ENCODE data around the gene TMEM170B.

Gene TMEM170B

GRCh38 chr6:11525468-11526155 lies 11.9 kb upstream of the TMEM170B start:
- Histone ChIP-seq H2BK15ac (replicated peaks; ENCODE audit: low read depth) (no peak overlapping the region), H3K4me1 (ENCODE audit: control insufficient read depth, low read depth, low read length) (no peaks in the 10 kb centered on the region), H3K4me2 (ENCODE audit: low read length) (no peak overlapping the region), H3K18ac (ENCODE audit: low read length) (no peak overlapping the region), H3K9ac (ENCODE audit: low read length) (no peak overlapping the region), H2BK120ac (ENCODE audit: low read depth, low read length) (no peak overlapping the region), H4K8ac (ENCODE audit: low read depth, low read length) (no peak overlapping the region), H2AK5ac (ENCODE audit: low read length) (no peak overlapping the region), H3K56ac (ENCODE audit: low read length) (no peak overlapping the region), H3K4ac (ENCODE audit: low read depth, low read length) (no peak overlapping the region), H3K79me1 (ENCODE audit: low read length) (no peaks in the 10 kb centered on the region), H3K27me3 (ENCODE audit: insufficient read depth, low read length, poor library complexity) (no peaks in the 10 kb centered on the region), H3K79me2 (ENCODE audit: control insufficient read depth, insufficient read depth, low read length) (no peaks in the 10 kb centered on the region), H4K5ac (ENCODE audit: low read length) (no peak overlapping the region), H3K4me3 (ENCODE audit: low read length) (no peak overlapping the region), H3K27ac (ENCODE audit: low read depth, low read length) (no peak overlapping the region), H3K36me3 (ENCODE audit: control insufficient read depth, insufficient read depth, low read length) (no peaks in the 10 kb centered on the region), H2BK5ac (ENCODE audit: low read length) (no peak overlapping the region), H3K23ac (ENCODE audit: low read length) (no peak overlapping the region)
- WGBS (ENCODE audit: extremely low coverage, insufficient coverage, low lambda C conversion rate): no CpG with 5 or more reads among the region's 2 CpGs
- DNase-seq: no peak

- WGBS (ENCODE audit: extremely low coverage, insufficient coverage, low lambda C conversion rate): no CpG with 5 or more reads among the region's 3 CpGs
Observed at GRCh38 chr6:11526156-11526505, 11.4 kb upstream of the TMEM170B start.

GRCh38 chr6:11527274-11527870 lies 10.2 kb upstream of the TMEM170B start:
- no peak overlapping the region for H2BK5ac ChIP-seq (ENCODE audit: low read length)
- no peak overlapping the region for H3K4me3 ChIP-seq (ENCODE audit: low read length)
- DNase-seq: no peak
- H3K4me2 ChIP-seq (ENCODE audit: low read length): no peak overlapping the region
- H3K36me3 ChIP-seq (ENCODE audit: control insufficient read depth, insufficient read depth, low read length): no peaks in the 10 kb centered on the region
- no peaks in the 10 kb centered on the region for H3K79me1 ChIP-seq (ENCODE audit: low read length)
- H3K79me2 ChIP-seq (ENCODE audit: control insufficient read depth, insufficient read depth, low read length): no peaks in the 10 kb centered on the region
- no peak overlapping the region for H2BK120ac ChIP-seq (ENCODE audit: low read depth, low read length)
- H3K23ac ChIP-seq (ENCODE audit: low read length): no peak overlapping the region
- H3K4ac ChIP-seq (ENCODE audit: low read depth, low read length): no peak overlapping the region
- H3K4me1 ChIP-seq (ENCODE audit: control insufficient read depth, low read depth, low read length): no peaks in the 10 kb centered on the region
- no peaks in the 10 kb centered on the region for H3K27me3 ChIP-seq (ENCODE audit: insufficient read depth, low read length, poor library complexity)
- H3K9ac ChIP-seq (ENCODE audit: low read length): no peak overlapping the region
- H3K27ac ChIP-seq (ENCODE audit: low read depth, low read length): no peak overlapping the region
- no peak overlapping the region for H2BK15ac ChIP-seq (replicated peaks; ENCODE audit: low read depth)
- no peak overlapping the region for H4K8ac ChIP-seq (ENCODE audit: low read depth, low read length)
- H3K18ac ChIP-seq (ENCODE audit: low read length): no peak overlapping the region
- H3K56ac ChIP-seq (ENCODE audit: low read length): no peak overlapping the region
- H4K5ac ChIP-seq (ENCODE audit: low read length): no peak overlapping the region
- H2AK5ac ChIP-seq (ENCODE audit: low read length): no peak overlapping the region

More at GRCh38 chr6:11526156-11526505, 11.4 kb upstream of the TMEM170B start:
- no peak overlapping the region for H2BK5ac ChIP-seq (ENCODE audit: low read length)
- H2BK120ac ChIP-seq (ENCODE audit: low read depth, low read length): no peak overlapping the region
- H3K27ac ChIP-seq (ENCODE audit: low read depth, low read length): no peak overlapping the region
- no peak overlapping the region for H4K8ac ChIP-seq (ENCODE audit: low read depth, low read length)
- no peaks in the 10 kb centered on the region for H3K27me3 ChIP-seq (ENCODE audit: insufficient read depth, low read length, poor library complexity)
- no peak overlapping the region for H3K23ac ChIP-seq (ENCODE audit: low read length)
- H2BK15ac ChIP-seq (replicated peaks; ENCODE audit: low read depth): no peak overlapping the region
- H3K36me3 ChIP-seq (ENCODE audit: control insufficient read depth, insufficient read depth, low read length): no peaks in the 10 kb centered on the region
- no peak overlapping the region for H3K4me2 ChIP-seq (ENCODE audit: low read length)
- no peak overlapping the region for H2AK5ac ChIP-seq (ENCODE audit: low read length)
- H3K9ac ChIP-seq (ENCODE audit: low read length): no peak overlapping the region
- H3K18ac ChIP-seq (ENCODE audit: low read length): no peak overlapping the region
- H3K79me2 ChIP-seq (ENCODE audit: control insufficient read depth, insufficient read depth, low read length): no peaks in the 10 kb centered on the region
- H4K5ac ChIP-seq (ENCODE audit: low read length): no peak overlapping the region
- no peaks in the 10 kb centered on the region for H3K4me1 ChIP-seq (ENCODE audit: control insufficient read depth, low read depth, low read length)
- H3K4ac ChIP-seq (ENCODE audit: low read depth, low read length): no peak overlapping the region
- no peak overlapping the region for H3K56ac ChIP-seq (ENCODE audit: low read length)
- DNase-seq: no peak
- no peaks in the 10 kb centered on the region for H3K79me1 ChIP-seq (ENCODE audit: low read length)
- no peak overlapping the region for H3K4me3 ChIP-seq (ENCODE audit: low read length)

GRCh38 chr6:11528996-11529395 lies 8.6 kb upstream of the TMEM170B start:
- no peak for DNase-seq
- Histone ChIP-seq H3K27me3 (ENCODE audit: insufficient read depth, low read length, poor library complexity) (no peaks in the 10 kb centered on the region), H3K18ac (ENCODE audit: low read length) (no peak overlapping the region)

GRCh38 chr6:11532097-11532496 lies 5.5 kb upstream of the TMEM170B start:
- DNase-seq: no peak
- WGBS (ENCODE audit: extremely low coverage, insufficient coverage, low lambda C conversion rate): no CpG with 5 or more reads among the region's 3 CpGs
- no peaks in the 10 kb centered on the region for H3K4me1 ChIP-seq (ENCODE audit: control insufficient read depth, low read depth, low read length)
- no peak overlapping the region for H3K4me3 ChIP-seq (ENCODE audit: low read length)
- no peak overlapping the region for H3K27ac ChIP-seq (ENCODE audit: low read depth, low read length)
- no peaks in the 10 kb centered on the region for H3K27me3 ChIP-seq (ENCODE audit: insufficient read depth, low read length, poor library complexity)
- no peak overlapping the region for H2BK15ac ChIP-seq (replicated peaks; ENCODE audit: low read depth)
- no peak overlapping the region for H2BK5ac ChIP-seq (ENCODE audit: low read length)
- no peak overlapping the region for H3K9ac ChIP-seq (ENCODE audit: low read length)
- H3K4ac ChIP-seq (ENCODE audit: low read depth, low read length): no peak overlapping the region
- H2BK120ac ChIP-seq (ENCODE audit: low read depth, low read length): no peak overlapping the region
- H3K23ac ChIP-seq (ENCODE audit: low read length): no peak overlapping the region
- H4K8ac ChIP-seq (ENCODE audit: low read depth, low read length): no peak overlapping the region
- H3K4me2 ChIP-seq (ENCODE audit: low read length): no peak overlapping the region
- no peaks in the 10 kb centered on the region for H3K79me1 ChIP-seq (ENCODE audit: low read length)
- H2AK5ac ChIP-seq (ENCODE audit: low read length): no peak overlapping the region
- no peak overlapping the region for H4K5ac ChIP-seq (ENCODE audit: low read length)
- H3K56ac ChIP-seq (ENCODE audit: low read length): no peak overlapping the region
- H3K36me3 ChIP-seq (ENCODE audit: control insufficient read depth, insufficient read depth, low read length): no peaks in the 10 kb centered on the region
- H3K18ac ChIP-seq (ENCODE audit: low read length): no peak overlapping the region
- no peaks in the 10 kb centered on the region for H3K79me2 ChIP-seq (ENCODE audit: control insufficient read depth, insufficient read depth, low read length)

More at GRCh38 chr6:11528996-11529395, 8.6 kb upstream of the TMEM170B start:
- Histone ChIP-seq H2BK15ac (replicated peaks; ENCODE audit: low read depth) (no peak overlapping the region), H3K4me3 (ENCODE audit: low read length) (no peak overlapping the region), H3K4ac (ENCODE audit: low read depth, low read length) (no peak overlapping the region), H3K79me2 (ENCODE audit: control insufficient read depth, insufficient read depth, low read length) (no peaks in the 10 kb centered on the region), H3K27ac (ENCODE audit: low read depth, low read length) (no peak overlapping the region), H2AK5ac (ENCODE audit: low read length) (no peak overlapping the region), H3K4me2 (ENCODE audit: low read length) (no peak overlapping the region), H3K79me1 (ENCODE audit: low read length) (no peaks in the 10 kb centered on the region), H3K9ac (ENCODE audit: low read length) (no peak overlapping the region), H2BK120ac (ENCODE audit: low read depth, low read length) (no peak overlapping the region), H4K5ac (ENCODE audit: low read length) (no peak overlapping the region), H2BK5ac (ENCODE audit: low read length) (no peak overlapping the region), H3K4me1 (ENCODE audit: control insufficient read depth, low read depth, low read length) (no peaks in the 10 kb centered on the region), H3K23ac (ENCODE audit: low read length) (no peak overlapping the region), H4K8ac (ENCODE audit: low read depth, low read length) (no peak overlapping the region), H3K36me3 (ENCODE audit: control insufficient read depth, insufficient read depth, low read length) (no peaks in the 10 kb centered on the region), H3K56ac (ENCODE audit: low read length) (no peak overlapping the region)
- no CpG with 5 or more reads among the region's 2 CpGs for WGBS (ENCODE audit: extremely low coverage, insufficient coverage, low lambda C conversion rate)

GRCh38 chr6:11534561-11534960 lies 3.0 kb upstream of the TMEM170B start:
- Histone ChIP-seq H3K36me3 (ENCODE audit: control insufficient read depth, insufficient read depth, low read length) (no peaks in the 10 kb centered on the region), H2BK15ac (replicated peaks; ENCODE audit: low read depth) (no peak overlapping the region), H3K4me1 (ENCODE audit: control insufficient read depth, low read depth, low read length) (no peaks in the 10 kb centered on the region), H3K4ac (ENCODE audit: low read depth, low read length) (no peak overlapping the region), H3K79me2 (ENCODE audit: control insufficient read depth, insufficient read depth, low read length) (no peaks in the 10 kb centered on the region), H3K23ac (ENCODE audit: low read length) (no peak overlapping the region), H3K79me1 (ENCODE audit: low read length) (no peaks in the 10 kb centered on the region), H3K4me2 (ENCODE audit: low read length) (no peak overlapping the region), H2AK5ac (ENCODE audit: low read length) (no peak overlapping the region), H3K27ac (ENCODE audit: low read depth, low read length) (no peak overlapping the region), H3K18ac (ENCODE audit: low read length) (no peak overlapping the region), H3K27me3 (ENCODE audit: insufficient read depth, low read length, poor library complexity) (no peaks in the 10 kb centered on the region), H4K5ac (ENCODE audit: low read length) (no peak overlapping the region), H2BK120ac (ENCODE audit: low read depth, low read length) (no peak overlapping the region), H4K8ac (ENCODE audit: low read depth, low read length) (no peak overlapping the region), H2BK5ac (ENCODE audit: low read length) (no peak overlapping the region), H3K9ac (ENCODE audit: low read length) (no peak overlapping the region), H3K4me3 (ENCODE audit: low read length) (no peak overlapping the region), H3K56ac (ENCODE audit: low read length) (no peak overlapping the region)
- no peak for DNase-seq
- no CpG with 5 or more reads among the region's 5 CpGs for WGBS (ENCODE audit: extremely low coverage, insufficient coverage, low lambda C conversion rate)

All from mesendoderm (in vitro differentiated cells).